K562 (cell line): ENCODE results near the gene TIAM1. TPM values are rescaled to one million over a fixed set of nuclear protein-coding genes. Genes with fewer than 3 reads are reported as not detected.

ENCODE experiments used
- ATAC-seq: fragments of 200-7000 bp; cut with Tn5 transposase; 3 replicates; pipeline ENCODE4 v1.9.1; 2020; ENCODE audit warnings: moderate library complexity
- BruUV-seq: library from RNA; stranded (reverse); fragments of 400-500 nt; replicated peaks from 2 replicates; lab custom pipeline; 2021; lab: Mats Ljungman, UMichigan
- CTCF ChIA-PET: fragments of 300-600 bp; formaldehyde crosslinking; extraction: SDS; loops from one replicate; lab custom pipeline; 2021; ENCODE audit warnings: low intra/inter-chr PET ratio; lab: Yijun Ruan, JAX
- POLR2A ChIA-PET: fragments of 300-600, 350-650 bp; sonication (Branson Sonifier 250); formaldehyde crosslinking; extraction: SDS; loops from one replicate; lab custom pipeline; 2021; ENCODE audit warnings: antibody characterized with exemption, inconsistent platforms; lab: Yijun Ruan, JAX
- DNase-seq, 4 experiments: peaks; one replicate each; pipeline versions ENCODE4 v3.0.0 to v3.0.0-alpha.2; 2011 to 2018; ENCODE audit warnings: low spot score in 3 of 4, mixed read lengths in 3 of 4; ENCODE audit errors: extremely low read depth in 1 of 4
- FAIRE-seq: peaks from 2 replicates; lab custom pipeline; 2011; peaks lifted over from hg19 to GRCh38; lab: Jason Lieb, UNC
- H2AFZ ChIP-seq: 2 replicates; pipeline ENCODE4 v1.6.0; 2011; ENCODE audit warnings: low read depth, low read length, control low read depth, inconsistent platforms
- H3K27ac ChIP-seq: fragments of 200-600 bp; 3 replicates; pipeline ENCODE4 v1.8.0; 2011; ENCODE audit warnings: low read depth, mild to moderate bottlenecking, control low read depth, inconsistent platforms, low read length, moderate library complexity, mixed read lengths; ENCODE audit errors: extremely low read depth
- H3K27me3 ChIP-seq, 2 experiments: fragments of 300-600 bp in 1 of 2; 2 replicates in 1 of 2; 3 replicates in 1 of 2; pipeline versions ENCODE4 v1.6.0 to v1.8.0; 2011; ENCODE audit warnings: inconsistent platforms in 2 of 2, low read length in 2 of 2, mild to moderate bottlenecking in 1 of 2, mixed read lengths in 1 of 2, moderate library complexity in 1 of 2; ENCODE audit not compliant: control insufficient read depth in 2 of 2, insufficient read depth in 2 of 2
- H3K36me3 ChIP-seq: fragments of 300-600 bp; 3 replicates; pipeline ENCODE4 v1.8.0; 2011; ENCODE audit warnings: mild to moderate bottlenecking, low read length, inconsistent platforms; ENCODE audit not compliant: control insufficient read depth, insufficient read depth
- H3K4me1 ChIP-seq, 2 experiments: fragments of 200-600 bp in 1 of 2; replicated peaks in 1 of 2; 2 replicates in 1 of 2; 3 replicates in 1 of 2; pipeline versions ENCODE4 v1.5.1 to v1.8.0; 2011; ENCODE audit warnings: inconsistent platforms in 2 of 2, low read length in 2 of 2, mild to moderate bottlenecking in 1 of 2, mixed read lengths in 1 of 2, moderate library complexity in 1 of 2; ENCODE audit not compliant: control insufficient read depth in 2 of 2, insufficient read depth in 2 of 2
- H3K4me2 ChIP-seq: 2 replicates; pipeline ENCODE4 v1.6.1; 2011; ENCODE audit warnings: low read length, control low read depth, inconsistent platforms, mixed read lengths; ENCODE audit not compliant: insufficient read depth
- H3K4me3 ChIP-seq: fragments of 200-600 bp; sonication (generic), shearing (Covaris generic); 2 replicates; pipeline ENCODE4 v1.5.1; 2016; ENCODE audit warnings: control low read depth, inconsistent platforms
- H3K79me2 ChIP-seq: fragments of 200-600 bp; 3 replicates; pipeline ENCODE4 v1.8.0; 2011; ENCODE audit warnings: low read length, inconsistent platforms; ENCODE audit not compliant: control insufficient read depth, insufficient read depth
- H3K9ac ChIP-seq, 2 experiments: 2 replicates each; pipeline versions ENCODE4 v1.6.0 to v1.6.1; 2011; ENCODE audit warnings: low read depth in 2 of 2, low read length in 2 of 2, control low read depth in 1 of 2, inconsistent platforms in 1 of 2, mild to moderate bottlenecking in 1 of 2, mixed read lengths in 1 of 2; ENCODE audit not compliant: insufficient read depth in 1 of 2
- H3K9me1 ChIP-seq: one replicate; pipeline ENCODE4 v1.6.0; 2011; ENCODE audit warnings: inconsistent platforms, mild to moderate bottlenecking, low read length, moderate library complexity; ENCODE audit not compliant: control insufficient read depth, insufficient read depth
- H3K9me3 ChIP-seq: replicated peaks from 2 replicates; pipeline ENCODE4 v1.5.1; 2011; ENCODE audit warnings: low read depth, low read length, inconsistent platforms; ENCODE audit not compliant: control insufficient read depth, insufficient read depth
- H4K20me1 ChIP-seq: replicated peaks from 2 replicates; pipeline ENCODE4 v1.6.1; 2011; ENCODE audit warnings: low read length, inconsistent platforms, mixed read lengths; ENCODE audit not compliant: control insufficient read depth, insufficient read depth
- BHLHE40 ChIP-seq: IDR thresholded peaks from 2 replicates; pipeline ENCODE4 v1.6.1; 2011; ENCODE audit warnings: low read length, improper control_type of control experiment
- CBX3 ChIP-seq, 2 experiments: IDR thresholded peaks; 1 replicate in 1 of 2; 2 replicates in 1 of 2; pipeline ENCODE4 v1.6.1; 2012; ENCODE audit warnings: inconsistent platforms in 2 of 2, low read length in 2 of 2, borderline replicate concordance in 1 of 2, control low read depth in 1 of 2
- ETV1 ChIP-seq: fragments of 450-650 bp; conservative IDR thresholded peaks from 2 replicates; pipeline ENCODE4 v1.6.1; 2016; ENCODE audit warnings: missing genetic modification characterization, control low read depth, low read depth, missing compliant biosample characterization
- HDAC8 ChIP-seq: fragments of 450-650 bp; IDR thresholded peaks from 2 replicates; pipeline ENCODE4 v1.6.1; 2016; ENCODE audit warnings: mild to moderate bottlenecking, missing genetic modification characterization, moderate library complexity, missing compliant biosample characterization
- KLF10 ChIP-seq: fragments of 250-450 bp; sonication (Bioruptor Pico); IDR thresholded peaks from 2 replicates; pipeline ENCODE4 v1.6.1; 2021; ENCODE audit warnings: matching md5 sums
- L3MBTL2 ChIP-seq: fragments of 450-650 bp; IDR thresholded peaks from 2 replicates; pipeline ENCODE4 v1.6.1; 2016; ENCODE audit warnings: mild to moderate bottlenecking, moderate library complexity
- MCM7 ChIP-seq, 2 experiments: fragments of 450-650 bp; IDR thresholded peaks; 2 replicates each; pipeline ENCODE4 v1.6.1; 2016 to 2018
- SREBF1 ChIP-seq: fragments of 150-350 bp; IDR thresholded peaks from 2 replicates; pipeline ENCODE4 v1.6.1; 2014; ENCODE audit warnings: antibody characterized with exemption, low read depth, low read length, borderline replicate concordance
- ZBTB11 ChIP-seq, 3 experiments: fragments of 200-800 bp in 1 of 3; fragments of 250-450 bp in 1 of 3; fragments of 450-650 bp in 1 of 3; sonication (Bioruptor Pico) in 1 of 3; sonication (Bioruptor generic) in 1 of 3; formaldehyde crosslinking in 1 of 3; IDR thresholded peaks; 2 replicates each; pipeline versions ENCODE4 v1.6.1 to v1.8.0; 2016 to 2022; ENCODE audit warnings: mild to moderate bottlenecking in 2 of 3, missing genetic modification characterization in 2 of 3, missing compliant biosample characterization in 1 of 3, moderate library complexity in 1 of 3
- WGBS: fragments of 100-300 bp; shearing (Covaris generic); methylation state at CpG from one replicate; pipeline ENCODE4 v1.1.6; 2016; ENCODE audit warnings: low coverage, mixed read lengths; ENCODE audit not compliant: insufficient coverage; ENCODE audit errors: missing lambda C conversion rate; 5-methylcytosine and 5-hydroxymethylcytosine counted together
- in situ Hi-C: fragments of 300-500 bp; cut with MboI; formaldehyde crosslinking; loops from 4 replicates; pipeline ENCODE4 v1.15.0; 2018; ENCODE audit warnings: inconsistent platforms, mixed read lengths
- intact Hi-C: fragments of 100-400 bp; cut with micrococcal nuclease; formaldehyde crosslinking; loops from 2 replicates; pipeline ENCODE4 v1.14.2; 2022
- polyA plus RNA-seq, 8 experiments: library from polyadenylated mRNA; depleted of rRNA in 4 of 8; stranded (reverse) in 5 of 8; unstranded in 3 of 8; fragments of >200 nt; fragmentation: Nextera tagmentation in 2 of 8; fragmentation: Illumina TruSeq in 1 of 8; extraction: Ambion mirVana in 2 of 8; extraction: Trizol in 1 of 8; gene quantifications; 2 replicates each; pipeline versions ENCODE4 v1.2.1 to v1.2.3, GENCODE V29; 2011 to 2014; ENCODE audit warnings: inconsistent platforms in 1 of 8, missing spikeins in 1 of 8
- total RNA-seq, 7 experiments: library from RNA; depleted of rRNA in 6 of 7; stranded (reverse); fragments of >200 nt in 6 of 7; fragmentation: Illumina TruSeq in 2 of 7; extraction: Trizol in 2 of 7; gene quantifications; 2 replicates each; pipeline versions ENCODE4 v1.2.1 to v1.2.3, GENCODE V29; 2011 to 2021; ENCODE audit warnings: low replicate concordance in 1 of 7
- TF ChIP-seq, protein P1 (sequence below), 3 experiments: IDR thresholded peaks in 2 of 3; conservative IDR thresholded peaks in 1 of 3; 2 replicates each; pipeline ENCODE4 v1.5.1; 2011 to 2012; ENCODE audit warnings: low read length in 3 of 3, mild to moderate bottlenecking in 3 of 3, control low read depth in 2 of 3, improper control_type of control experiment in 1 of 3, inconsistent platforms in 1 of 3, low read depth in 1 of 3, mixed read lengths in 1 of 3, moderate library complexity in 1 of 3; ENCODE audit not compliant: insufficient read depth in 2 of 3
- TF ChIP-seq, protein P2 (sequence below): fragments of 450-650 bp; IDR thresholded peaks from 2 replicates; pipeline ENCODE4 v1.6.1; 2016

Gene TIAM1
- total and polyA plus RNA-seq, 9 of the 15 experiments (the other 6 are each of a cell fraction or from before 2014, with no cell fraction given) = 0.11 TPM; not detected in 8

GRCh38 chr21:31180256-31181081 lies 163.6 kb downstream of the TIAM1 start (continued):
- TF ChIP-seq, protein P1, sequence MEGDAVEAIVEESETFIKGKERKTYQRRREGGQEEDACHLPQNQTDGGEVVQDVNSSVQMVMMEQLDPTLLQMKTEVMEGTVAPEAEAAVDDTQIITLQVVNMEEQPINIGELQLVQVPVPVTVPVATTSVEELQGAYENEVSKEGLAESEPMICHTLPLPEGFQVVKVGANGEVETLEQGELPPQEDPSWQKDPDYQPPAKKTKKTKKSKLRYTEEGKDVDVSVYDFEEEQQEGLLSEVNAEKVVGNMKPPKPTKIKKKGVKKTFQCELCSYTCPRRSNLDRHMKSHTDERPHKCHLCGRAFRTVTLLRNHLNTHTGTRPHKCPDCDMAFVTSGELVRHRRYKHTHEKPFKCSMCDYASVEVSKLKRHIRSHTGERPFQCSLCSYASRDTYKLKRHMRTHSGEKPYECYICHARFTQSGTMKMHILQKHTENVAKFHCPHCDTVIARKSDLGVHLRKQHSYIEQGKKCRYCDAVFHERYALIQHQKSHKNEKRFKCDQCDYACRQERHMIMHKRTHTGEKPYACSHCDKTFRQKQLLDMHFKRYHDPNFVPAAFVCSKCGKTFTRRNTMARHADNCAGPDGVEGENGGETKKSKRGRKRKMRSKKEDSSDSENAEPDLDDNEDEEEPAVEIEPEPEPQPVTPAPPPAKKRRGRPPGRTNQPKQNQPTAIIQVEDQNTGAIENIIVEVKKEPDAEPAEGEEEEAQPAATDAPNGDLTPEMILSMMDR (IDR thresholded peaks at IDR 0.05 in 2 of 3, conservative IDR thresholded peaks at IDR 0.05 in 1 of 3; ENCODE audit: insufficient read depth in 2 of 3, low read depth in 1 of 3, low read length in 3 of 3) = peak; percentile 25 to 63 (median 59); a peak in 5 of 6 replicates
- TF ChIP-seq KLF10 (CRISPR knock-in tag) (no peak), CBX3 (IDR thresholded peaks at IDR 0.05; ENCODE audit: borderline replicate concordance in 1 of 2, low read length in 2 of 2) (no peak)

- Histone ChIP-seq H3K27ac (no peak overlapping the region), H3K27me3 (peaks cover 2 to 18% of the 10 kb centered on the region in 2 experiments; a peak in 2 of 5 replicates), H3K79me2 (no peaks in the 10 kb centered on the region), H3K9me3 (no peaks in the 10 kb centered on the region), H2AFZ (no peak overlapping the region), H4K20me1 (no peaks in the 10 kb centered on the region), H3K4me3 (no peak overlapping the region), H3K9me1 (no peaks in the 10 kb centered on the region), H3K4me1 (no peaks in the 10 kb centered on the region), H3K9ac (no peak overlapping the region), H3K4me2 (no peak overlapping the region), H3K36me3 (no peaks in the 10 kb centered on the region)
- CTCF ChIA-PET = no interaction called here
- FAIRE-seq (no peak), ATAC-seq (no peak), DNase-seq (no peak)
- WGBS = 0% methylated on average over 4 of the region's 4 CpGs
- no TSS peak for BruUV-seq
- POLR2A ChIA-PET = no interaction called here
- in situ Hi-C loops = no loop called here
- intact Hi-C loops = no loop called here
- TF ChIP-seq L3MBTL2 = no peak
- no peak for TF ChIP-seq HDAC8 (tag)
- TF ChIP-seq BHLHE40 = no peak
- TF ChIP-seq ETV1 (tag) = no peak
- TF ChIP-seq SREBF1 = no peak
- no peak for TF ChIP-seq MCM7 (IDR thresholded peaks at IDR 0.05)
- TF ChIP-seq ZBTB11 (CRISPR knock-in tag; IDR thresholded peaks at IDR 0.05) = no peak
- TF ChIP-seq, protein P2, sequence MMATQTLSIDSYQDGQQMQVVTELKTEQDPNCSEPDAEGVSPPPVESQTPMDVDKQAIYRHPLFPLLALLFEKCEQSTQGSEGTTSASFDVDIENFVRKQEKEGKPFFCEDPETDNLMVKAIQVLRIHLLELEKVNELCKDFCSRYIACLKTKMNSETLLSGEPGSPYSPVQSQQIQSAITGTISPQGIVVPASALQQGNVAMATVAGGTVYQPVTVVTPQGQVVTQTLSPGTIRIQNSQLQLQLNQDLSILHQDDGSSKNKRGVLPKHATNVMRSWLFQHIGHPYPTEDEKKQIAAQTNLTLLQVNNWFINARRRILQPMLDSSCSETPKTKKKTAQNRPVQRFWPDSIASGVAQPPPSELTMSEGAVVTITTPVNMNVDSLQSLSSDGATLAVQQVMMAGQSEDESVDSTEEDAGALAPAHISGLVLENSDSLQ = no peak
These were observed 167.3 kb downstream of the TIAM1 start for GRCh38 chr21:31176725-31177124.
